DMS114 treated with DMSO at 0.1 percent for 48 hours (cell line): Measurements from ENCODE around the gene IRF8.
"Not testable (repeated sequence)": the region's sequence is repeated elsewhere in the genome, so short reads cannot be mapped to it uniquely, and the experiment has no call there.

Source experiments
- DNase-seq: peaks from one replicate; lab custom pipeline; 2025; ENCODE audit not compliant: unreplicated experiment; lab: John Stamatoyannopoulos, UW

Gene IRF8

DNA sequence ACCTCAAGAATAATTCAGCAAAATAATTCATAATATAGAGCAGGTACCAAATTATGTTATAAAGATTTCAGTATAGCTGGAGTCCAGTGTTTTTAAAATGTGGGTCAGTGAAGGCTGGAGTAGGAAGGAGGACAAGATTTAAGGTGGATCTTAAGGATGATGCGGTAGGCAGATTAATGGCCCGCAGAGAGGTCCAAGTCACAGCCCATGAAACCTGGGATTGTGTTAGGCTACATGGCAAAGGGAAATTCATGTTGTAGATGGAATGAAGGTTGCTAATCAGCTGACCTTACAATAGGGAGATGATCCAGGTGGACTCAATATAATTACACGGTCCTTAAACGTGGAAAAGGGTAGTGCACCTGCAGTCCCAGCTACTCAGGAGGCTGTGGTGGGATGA lies 6.2 kb upstream of the IRF8 start:
- DNase-seq: no peak

- DNase-seq: no peak
These were observed 4.7 kb upstream of the IRF8 start for GRCh38 chr16:85894266-85894665.

DNA sequence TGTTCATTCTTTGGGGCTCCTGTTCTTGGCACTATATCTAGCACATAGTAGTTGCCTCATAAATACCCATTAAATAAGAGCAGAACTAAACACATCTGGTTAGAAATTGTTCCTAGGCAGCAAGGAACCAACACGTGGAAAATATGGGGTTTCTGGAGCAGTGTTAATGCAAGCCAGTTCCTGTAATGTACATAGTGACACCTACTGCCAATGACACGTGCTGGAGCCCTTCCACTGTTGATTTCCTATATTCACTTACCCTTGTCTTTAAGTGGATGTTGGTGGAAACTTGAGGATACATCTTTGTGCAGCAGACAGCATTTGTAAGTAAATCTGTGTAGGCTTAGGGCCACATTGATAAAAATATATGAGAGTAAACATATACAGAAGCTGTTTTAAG lies 1.6 kb upstream of the IRF8 start:
- no peak for DNase-seq

DNA sequence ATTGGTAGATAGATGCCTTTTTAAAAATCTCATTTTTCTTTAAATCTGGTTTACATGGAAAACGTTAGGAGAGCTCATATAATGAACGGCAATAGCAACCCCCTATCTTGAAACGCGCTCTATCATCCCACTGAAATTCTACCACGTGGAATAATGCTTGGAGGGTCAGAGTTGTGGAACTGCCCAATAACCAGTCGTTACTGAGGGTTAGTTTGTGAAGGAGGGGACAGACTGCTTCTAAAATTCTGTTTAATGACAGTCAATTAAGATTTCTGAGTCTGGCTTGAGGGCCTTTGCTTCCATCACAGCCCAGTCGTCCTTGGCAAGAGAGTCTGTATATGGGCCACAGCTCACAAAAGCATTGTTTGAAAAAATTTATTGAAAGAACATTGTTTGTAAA lies 482 bp downstream of the IRF8 start:
- DNase-seq: no peak

GRCh38 chr16:85900027-85900792 lies 1.2 kb downstream of the IRF8 start:
- DNase-seq: no peak

DNA sequence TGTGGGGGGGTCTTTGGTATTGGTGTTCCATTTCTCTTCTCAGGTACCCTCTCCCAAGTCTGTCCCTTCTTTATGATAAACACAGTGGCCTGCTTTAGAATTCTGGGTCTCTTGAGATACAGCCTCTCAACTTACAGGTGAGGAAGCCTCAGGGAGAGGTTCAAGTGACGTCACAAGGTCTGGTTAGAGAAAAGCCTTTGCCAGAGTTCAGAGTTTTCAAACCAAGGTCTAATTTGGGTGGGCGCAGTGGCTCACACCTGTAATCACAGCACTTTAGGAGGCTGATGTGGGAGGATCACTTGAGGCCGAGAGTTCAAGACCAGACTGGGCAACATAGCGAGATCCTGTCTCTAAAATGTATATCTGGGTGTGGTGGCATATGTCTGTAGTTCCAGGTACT lies 2.1 kb downstream of the IRF8 start:
- no peak for DNase-seq

DNA sequence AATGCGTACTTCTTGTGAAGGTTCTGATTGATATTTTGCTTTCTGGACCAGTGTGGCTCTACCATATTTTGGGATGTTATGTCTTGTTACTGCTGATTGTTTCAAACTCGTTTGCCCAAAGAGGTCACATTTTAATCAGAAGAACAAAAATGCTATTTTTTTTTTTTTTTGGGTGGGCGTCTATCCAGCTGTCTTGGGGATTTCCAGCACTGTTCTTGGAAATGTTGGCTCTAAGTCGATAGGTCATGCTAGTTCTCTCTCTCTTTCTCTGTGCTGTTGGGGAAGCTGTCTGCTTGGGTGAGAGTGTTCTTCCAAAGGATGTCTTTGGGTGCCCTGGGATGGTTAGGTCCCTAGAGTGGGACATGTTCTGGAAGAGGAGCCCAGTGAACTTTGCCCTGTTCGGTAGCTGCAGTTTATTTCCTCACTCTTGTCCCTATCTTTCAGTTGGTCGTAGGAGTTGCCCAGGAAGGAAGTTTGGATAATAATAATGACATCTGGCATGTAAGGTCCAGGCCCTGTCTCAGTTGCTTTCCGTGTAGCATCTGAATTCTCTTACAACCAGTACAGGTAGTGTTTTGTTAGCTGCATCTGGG lies 2.9 kb downstream of the IRF8 start:
- DNase-seq: no peak

DNA sequence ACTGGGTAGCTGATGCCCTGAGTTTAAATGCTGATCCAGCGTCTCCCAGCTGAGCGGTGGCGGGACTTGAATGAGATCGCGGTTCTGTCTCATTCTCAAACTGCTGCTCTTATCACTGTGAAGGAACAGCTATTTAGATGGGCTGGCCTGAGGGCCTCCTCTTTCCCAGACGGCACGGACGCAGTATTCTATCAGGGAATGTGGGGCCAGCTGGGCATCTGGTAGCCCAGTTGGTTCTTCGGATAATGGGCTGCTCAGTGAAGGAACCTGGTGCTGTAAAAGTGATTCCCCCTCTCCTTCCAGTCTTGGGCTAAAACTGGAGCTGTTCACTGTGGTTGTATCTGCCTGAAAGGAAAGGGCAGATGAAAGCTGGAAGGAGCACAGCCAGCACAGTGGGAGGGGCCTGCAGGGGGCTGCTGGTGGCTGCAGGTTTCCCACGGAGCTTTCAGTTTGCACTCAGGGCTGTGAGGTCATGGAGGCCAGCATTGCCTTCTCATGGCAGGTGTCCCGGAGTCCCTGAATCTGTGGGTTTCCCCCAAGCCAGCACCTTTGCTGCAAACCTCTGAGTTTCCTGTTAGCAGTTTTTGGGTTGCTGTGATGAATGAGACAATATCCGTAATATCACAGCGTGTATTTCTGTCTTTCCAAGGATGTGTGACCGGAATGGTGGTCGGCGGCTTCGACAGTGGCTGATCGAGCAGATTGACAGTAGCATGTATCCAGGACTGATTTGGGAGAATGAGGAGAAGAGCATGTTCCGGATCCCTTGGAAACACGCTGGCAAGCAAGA lies 3.6 kb downstream of the IRF8 start:
- no peak for DNase-seq

GRCh38 chr16:85903559-85903958 lies 4.6 kb downstream of the IRF8 start:
- no peak for DNase-seq

DNA sequence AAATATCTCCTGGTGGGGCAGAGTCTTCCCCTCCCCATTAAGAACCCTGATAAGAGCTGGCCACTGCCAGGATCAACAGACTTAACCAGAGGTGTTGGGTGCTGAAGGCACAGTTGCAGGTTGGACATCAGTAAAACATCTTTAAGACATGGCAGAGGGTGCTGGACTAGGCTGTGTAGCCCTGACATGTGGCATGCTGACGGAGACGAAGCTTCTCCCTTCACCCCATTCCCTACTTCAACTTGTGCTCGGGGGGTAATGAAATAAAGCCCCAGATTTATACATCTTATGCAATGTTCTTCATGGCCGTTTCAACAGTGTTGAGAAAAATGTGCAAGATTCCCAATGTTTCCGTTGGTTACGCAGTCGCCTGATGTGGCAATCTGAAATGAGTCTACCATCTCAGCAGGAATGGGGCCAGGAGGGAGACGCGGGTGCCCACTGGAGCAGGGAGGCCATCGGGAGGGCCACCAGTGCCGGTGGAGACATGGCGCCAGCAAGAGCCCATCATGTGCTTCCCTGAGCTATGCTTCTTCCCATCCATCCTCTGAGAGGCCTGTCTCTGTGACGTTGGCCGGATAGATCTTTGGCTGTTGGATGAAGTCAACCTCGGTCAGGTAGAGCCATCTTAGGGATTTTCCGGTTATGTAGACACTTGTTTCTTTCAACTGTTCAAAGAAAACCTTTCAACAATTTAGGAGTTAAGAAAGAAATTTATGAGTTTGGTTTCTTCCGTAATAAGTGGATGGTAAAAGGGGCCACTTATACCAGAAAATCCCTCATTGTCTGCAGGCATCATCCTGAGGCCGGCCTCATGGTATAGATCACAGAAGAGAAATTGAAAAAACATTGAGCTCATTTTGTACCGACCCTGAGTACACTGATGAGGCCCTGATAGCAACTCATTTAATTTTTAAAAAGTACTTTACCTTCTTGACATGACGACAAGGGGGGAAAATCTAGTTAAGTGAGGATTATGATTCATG lies 6.4 kb downstream of the IRF8 start:
- no peak for DNase-seq

DNA sequence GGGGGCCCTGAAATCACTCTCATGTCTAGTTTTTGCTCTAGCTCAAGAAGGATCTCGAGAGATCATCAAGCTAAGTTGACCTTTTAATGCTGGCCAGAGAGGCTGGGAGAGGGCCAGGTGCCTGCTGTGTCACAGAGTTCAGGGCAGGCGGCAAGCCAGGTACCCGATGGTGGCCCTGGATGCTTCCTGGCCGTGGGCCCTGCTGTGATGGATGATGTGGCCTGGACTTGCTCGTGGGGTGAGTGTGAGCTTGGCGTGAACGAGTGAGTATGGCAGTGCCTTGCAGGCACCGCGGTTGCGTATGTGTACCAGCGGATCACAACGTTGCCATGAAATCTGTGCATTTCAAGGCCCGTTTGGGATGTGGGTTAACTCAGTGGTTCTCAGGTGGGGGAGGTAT lies 7.4 kb downstream of the IRF8 start:
- DNase-seq: no peak

GRCh38 chr16:85907231-85907630 lies 8.3 kb downstream of the IRF8 start:
- not testable (repeated sequence) for DNase-seq

DNA sequence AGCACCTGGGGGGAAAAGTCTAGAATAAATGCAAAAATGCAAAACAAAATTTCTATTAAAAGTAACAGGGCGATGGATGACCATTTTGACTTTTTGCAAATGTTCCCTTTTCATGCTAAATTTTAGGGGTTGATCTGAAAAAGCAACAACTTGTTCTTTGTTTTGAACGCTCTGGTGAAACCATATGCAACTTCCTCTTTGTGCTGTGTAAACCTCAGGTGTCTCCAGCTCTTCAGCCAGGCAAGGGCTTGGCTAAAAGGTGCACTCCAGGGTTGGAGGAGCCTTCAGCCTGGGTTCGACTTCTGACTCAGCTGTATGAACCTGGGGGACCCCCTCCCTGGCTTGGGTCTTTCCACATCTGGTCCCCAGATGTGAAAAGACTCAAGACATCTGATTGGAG lies 9.5 kb downstream of the IRF8 start:
- no peak for DNase-seq

DNA sequence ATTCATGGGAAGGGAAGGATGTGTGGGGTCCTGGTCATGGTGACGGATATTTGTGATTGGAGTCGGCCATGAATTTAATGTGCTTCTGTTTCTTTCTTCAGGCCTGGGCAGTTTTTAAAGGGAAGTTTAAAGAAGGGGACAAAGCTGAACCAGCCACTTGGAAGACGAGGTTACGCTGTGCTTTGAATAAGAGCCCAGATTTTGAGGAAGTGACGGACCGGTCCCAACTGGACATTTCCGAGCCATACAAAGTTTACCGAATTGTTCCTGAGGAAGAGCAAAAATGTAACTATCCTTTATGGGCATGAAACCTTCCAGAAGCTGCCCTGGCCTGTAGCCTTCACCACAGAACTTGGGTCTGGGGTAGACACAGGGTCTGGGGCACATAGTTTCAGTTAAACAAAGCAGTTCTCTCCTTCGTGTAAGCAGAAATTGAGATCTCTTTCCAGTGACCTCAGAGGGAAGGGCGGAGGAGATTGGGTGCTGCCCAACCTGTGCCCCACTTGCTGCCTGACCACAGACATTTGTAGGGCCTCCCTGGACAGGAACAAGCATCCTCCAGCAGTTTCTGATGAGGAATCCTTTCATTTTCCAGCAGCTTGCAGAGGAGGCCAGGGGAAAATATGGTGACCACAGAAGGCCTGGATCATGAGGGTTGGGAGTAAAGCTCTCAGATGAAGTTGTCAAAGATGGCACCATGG lies 10.1 kb downstream of the IRF8 start:
- DNase-seq: no peak

DNA sequence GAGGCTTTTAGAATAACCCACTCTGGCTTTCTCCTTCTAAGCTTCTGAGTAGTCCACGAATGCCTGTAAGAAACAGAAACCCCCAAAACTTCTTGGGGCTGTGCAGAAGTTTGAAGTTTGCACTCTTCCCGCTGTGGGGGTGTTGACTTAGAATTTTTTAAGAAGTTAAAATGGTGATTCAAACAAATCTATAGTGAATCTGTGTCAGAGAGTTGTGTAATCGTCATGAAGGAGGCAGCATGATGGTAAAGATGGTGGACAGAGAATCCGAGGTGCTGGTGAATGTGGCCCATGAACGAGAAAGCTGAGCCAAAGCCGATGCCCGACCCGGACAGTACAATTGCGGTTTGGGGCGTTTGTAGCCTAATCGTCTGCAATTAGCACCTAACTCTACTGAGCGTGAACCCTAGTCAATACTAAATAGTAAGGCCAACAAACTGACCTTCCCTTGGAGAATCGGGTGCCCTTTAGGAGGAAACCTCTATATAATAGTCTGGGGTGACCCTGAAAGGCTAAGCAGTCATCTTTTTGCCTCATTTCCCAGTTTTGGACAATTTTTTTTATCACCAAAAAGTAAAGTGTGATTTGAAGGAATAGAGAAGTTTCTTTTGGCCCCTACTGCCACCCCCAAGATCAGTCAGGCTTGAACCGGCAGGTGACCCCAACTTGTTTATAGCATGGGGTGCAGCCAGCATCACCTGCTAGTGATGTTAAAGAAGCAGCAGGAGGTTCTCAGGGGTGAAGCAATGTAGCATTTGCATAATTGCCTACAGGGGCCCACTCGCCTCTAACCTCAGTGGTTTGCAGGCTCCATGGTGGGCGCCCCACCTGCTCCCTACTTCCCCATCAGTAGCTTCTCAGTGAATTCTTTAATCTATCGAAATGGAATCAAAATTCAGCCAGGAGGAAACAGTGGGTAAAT lies 11.2 kb downstream of the IRF8 start:
- no peak for DNase-seq

DNA sequence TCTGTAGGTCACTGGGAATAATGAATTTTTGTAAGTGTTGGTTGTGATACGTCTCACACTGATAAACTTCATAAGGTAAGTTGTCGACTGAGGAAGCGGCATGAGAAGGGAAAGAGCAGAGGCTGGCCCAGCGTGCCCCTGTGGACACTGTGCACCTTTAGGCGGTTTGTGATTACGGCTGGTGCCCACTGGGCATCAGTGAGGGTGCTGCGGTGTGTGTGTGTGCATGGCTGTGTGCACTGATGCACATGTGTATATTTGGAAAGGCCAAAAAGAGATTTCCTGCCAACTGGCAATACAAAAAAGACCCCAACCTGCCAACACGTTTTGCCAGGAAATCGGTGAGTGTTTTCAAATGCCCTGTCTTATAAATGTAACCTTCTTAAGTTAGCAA lies 11.9 kb downstream of the IRF8 start:
- DNase-seq: no peak

- no peak for DNase-seq
These were observed 12.4 kb downstream of the IRF8 start for GRCh38 chr16:85911251-85911930.

DNA sequence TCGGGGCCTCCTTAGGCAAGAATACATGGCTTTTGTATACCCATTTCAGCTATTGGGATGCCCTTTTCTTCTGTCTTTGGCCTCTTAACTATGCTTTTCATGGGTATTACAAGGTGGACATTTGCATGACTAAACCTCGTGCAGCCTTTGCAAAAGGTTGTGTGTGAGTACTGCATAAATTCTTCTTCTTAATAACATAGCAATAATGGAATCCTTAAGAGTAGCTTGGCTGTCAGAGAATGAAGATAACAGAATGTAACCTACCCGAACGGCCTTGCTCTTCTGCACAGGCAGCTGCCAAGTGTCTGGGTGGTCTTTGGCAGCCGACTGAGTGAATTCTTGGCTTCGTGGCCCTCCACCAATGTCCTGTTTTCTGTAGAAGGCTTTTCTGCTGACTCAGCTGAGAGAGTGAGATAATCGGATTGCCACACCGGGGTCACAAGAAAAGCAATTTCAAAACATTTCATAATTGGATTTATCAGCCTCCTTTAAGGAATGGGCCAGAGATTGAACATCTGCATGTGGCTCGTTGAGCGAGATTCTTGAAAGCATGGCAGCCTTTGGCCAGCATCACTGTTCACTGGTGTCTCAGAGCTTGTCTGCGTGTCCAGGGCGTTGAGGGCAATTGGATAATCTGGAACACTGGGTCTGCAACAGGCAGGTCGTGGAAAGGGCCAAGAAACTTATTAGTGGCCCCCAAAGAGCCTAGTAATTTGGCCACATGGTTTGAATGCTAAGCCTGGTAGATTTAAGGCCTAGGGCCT lies 13.4 kb downstream of the IRF8 start:
- DNase-seq: no peak
